ENCODE measurements around the gene IFNG-AS1.

IFNG-AS1 gene

DNA sequence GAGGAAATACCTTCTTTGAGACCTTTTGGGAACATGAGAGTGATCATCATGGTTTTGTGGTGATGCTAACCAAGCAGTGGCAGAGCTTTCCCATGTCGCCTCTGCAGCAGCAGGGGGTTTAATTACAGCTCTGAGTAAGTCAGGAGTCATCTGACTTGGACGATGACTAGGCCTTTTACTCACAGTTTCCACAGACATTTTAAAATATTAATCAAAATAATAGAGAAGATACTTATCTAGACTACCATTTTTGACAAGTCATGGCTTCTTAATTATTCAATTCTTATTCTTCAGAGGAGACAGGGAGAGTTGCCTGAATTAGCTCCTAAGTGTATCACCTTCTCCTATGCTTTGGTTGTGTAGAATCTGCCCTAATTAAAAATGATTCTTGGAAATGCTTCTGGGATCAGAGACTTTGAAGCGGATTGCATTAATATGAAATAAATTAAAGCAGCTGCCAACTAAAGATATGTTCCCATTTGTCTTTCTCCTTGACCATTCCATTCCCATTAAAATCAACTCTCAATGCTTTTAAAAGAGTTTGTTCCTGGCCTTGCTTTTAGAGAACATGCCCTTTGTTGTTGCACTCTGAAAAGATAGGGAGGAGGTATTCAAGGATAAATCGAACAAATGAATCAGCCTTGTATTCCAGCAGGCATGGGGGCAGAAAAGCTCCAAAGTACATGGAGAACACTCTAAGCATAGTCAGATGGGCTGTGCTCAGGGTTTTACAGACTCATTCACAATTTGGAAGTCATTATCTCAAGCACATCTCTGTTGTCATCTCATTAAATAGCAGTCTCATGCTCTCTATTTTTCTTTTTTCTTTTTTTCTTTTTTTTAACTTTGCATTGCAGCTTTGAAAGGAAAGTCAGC, 7.7 kb upstream of the IFNG-AS1 start:
- H3K27ac Mint-ChIP-seq, result no peak overlapping the region
- H3K4me3 Mint-ChIP-seq, result no peak overlapping the region
- H3K4me1 Mint-ChIP-seq, result no peaks in the 10 kb centered on the region
- H3K27me3 Mint-ChIP-seq, result peaks cover 5% of the 10 kb centered on the region
- no peaks in the 10 kb centered on the region for H3K36me3 Mint-ChIP-seq
- H3K9me3 Mint-ChIP-seq, result no peaks in the 10 kb centered on the region

DNA sequence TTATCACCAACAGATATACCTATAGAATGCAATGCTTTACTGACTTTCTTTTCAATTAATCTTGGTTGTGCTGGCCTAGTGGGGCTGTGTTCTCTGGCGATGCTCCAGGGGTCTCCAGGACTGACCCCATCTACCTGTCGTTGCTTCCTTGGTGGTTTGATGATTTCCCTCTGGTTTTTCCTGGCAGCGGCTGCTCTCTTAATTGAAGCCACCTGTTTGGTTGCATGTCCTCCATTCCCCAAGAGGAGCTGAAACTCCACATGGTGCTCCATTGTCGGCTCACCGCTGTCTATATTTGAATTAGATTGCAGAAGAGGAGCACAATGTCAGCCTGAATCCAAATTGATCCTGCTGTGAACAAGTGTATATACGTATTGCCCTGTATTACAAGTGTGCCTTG, 7.1 kb upstream of the IFNG-AS1 start:
- Mint-ChIP-seq H3K27me3 (peaks cover 5% of the 10 kb centered on the region), H3K36me3 (no peaks in the 10 kb centered on the region), H3K4me1 (no peaks in the 10 kb centered on the region), H3K4me3 (no peak overlapping the region), H3K9me3 (no peaks in the 10 kb centered on the region), H3K27ac (no peak overlapping the region)

DNA sequence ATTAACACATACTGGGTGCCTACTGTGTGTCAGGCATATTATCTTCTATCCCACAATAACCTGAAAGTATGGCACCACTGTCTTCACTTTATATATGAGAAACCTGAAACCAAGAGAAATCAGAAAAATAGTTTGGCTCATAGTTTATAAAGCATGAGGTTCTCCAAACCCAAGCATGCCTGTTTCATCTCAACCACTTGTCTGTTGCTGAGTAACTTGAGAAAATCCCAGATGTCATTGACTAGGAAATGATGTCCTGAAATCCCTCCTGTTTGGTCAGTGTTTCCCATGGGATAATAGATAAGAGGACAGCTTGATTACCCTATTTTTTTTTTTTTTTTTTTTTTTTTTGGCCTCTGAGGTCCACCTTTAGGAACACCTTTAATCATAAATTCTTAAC, 2.6 kb upstream of the IFNG-AS1 start:
- H3K4me1 Mint-ChIP-seq, result peaks cover 29% of the 10 kb centered on the region
- no peaks in the 10 kb centered on the region for H3K27me3 Mint-ChIP-seq
- H3K36me3 Mint-ChIP-seq, result no peaks in the 10 kb centered on the region
- no peak overlapping the region for H3K4me3 Mint-ChIP-seq
- no peak overlapping the region for H3K27ac Mint-ChIP-seq
- H3K9me3 Mint-ChIP-seq, result no peaks in the 10 kb centered on the region

DNA sequence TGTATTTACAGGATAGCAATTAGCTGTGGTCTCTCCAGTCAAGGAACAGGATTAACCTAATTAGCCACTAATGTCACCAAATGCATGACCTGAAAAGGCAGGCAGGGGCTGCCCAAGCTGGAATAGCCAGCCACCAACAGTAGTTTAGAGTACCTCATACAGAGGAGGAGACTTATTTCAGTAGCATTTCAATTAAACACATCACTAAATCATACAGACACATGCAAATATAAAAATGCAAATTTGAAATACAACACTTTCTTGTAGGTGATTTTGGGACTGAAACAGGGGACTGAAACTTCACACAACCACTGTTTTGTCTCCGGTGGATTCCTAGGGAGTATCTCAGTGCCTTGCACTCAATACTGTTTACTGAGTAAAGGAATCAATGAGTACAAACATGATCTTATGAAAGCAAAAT, 636 bp upstream of the IFNG-AS1 start:
- Mint-ChIP-seq H3K27ac (no peak overlapping the region), H3K4me3 (peak overlapping the region; percentile 74), H3K9me3 (no peaks in the 10 kb centered on the region), H3K27me3 (no peaks in the 10 kb centered on the region), H3K36me3 (no peaks in the 10 kb centered on the region), H3K4me1 (peaks cover 35% of the 10 kb centered on the region)

DNA sequence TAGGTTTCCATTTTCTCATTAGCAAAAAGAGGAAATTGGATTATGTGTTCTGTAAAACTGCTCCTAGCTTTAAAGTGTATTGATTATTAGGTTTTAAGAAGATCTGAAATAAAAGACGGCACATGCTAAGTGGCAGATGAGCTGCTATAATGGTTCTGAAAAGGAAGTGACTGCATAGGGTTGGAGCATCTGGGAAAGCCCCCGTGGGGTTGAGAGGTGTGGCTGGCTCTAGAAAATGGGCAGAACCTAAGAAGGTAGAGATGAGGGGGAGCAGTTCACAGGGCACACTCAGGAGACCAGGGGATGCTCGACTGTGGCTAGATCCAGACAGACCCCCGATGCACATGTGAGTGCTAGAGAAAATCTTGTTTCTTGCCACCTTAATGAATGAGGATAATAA, 1.9 kb downstream of the IFNG-AS1 start:
- Mint-ChIP-seq H3K4me1 (peaks cover 35% of the 10 kb centered on the region), H3K27me3 (no peaks in the 10 kb centered on the region), H3K36me3 (no peaks in the 10 kb centered on the region), H3K4me3 (peak overlapping the region; percentile 40), H3K9me3 (no peaks in the 10 kb centered on the region), H3K27ac (peak overlapping the region; percentile 31)

DNA sequence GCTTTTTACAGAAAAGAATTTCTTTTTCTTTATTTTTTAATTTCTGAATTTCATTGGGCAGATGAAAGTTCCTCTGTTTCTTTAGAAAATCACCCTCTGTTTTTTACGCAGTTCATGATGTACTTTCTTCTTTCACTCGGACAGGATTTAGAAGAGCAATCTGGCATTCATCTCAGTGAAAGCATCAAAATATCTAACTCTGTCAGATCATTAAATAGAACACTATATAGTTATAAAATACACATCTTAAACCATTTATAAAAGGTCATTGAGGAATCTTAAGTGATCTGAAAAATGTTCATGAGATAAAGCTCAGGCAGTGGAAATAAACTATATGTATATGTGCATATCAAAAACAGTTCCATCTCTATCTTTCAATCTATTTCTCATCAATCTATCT, 3.9 kb downstream of the IFNG-AS1 start:
- Mint-ChIP-seq H3K9me3 (no peaks in the 10 kb centered on the region), H3K36me3 (no peaks in the 10 kb centered on the region), H3K27me3 (no peaks in the 10 kb centered on the region), H3K27ac (no peak overlapping the region), H3K4me3 (no peak overlapping the region), H3K4me1 (peaks cover 42% of the 10 kb centered on the region)

DNA sequence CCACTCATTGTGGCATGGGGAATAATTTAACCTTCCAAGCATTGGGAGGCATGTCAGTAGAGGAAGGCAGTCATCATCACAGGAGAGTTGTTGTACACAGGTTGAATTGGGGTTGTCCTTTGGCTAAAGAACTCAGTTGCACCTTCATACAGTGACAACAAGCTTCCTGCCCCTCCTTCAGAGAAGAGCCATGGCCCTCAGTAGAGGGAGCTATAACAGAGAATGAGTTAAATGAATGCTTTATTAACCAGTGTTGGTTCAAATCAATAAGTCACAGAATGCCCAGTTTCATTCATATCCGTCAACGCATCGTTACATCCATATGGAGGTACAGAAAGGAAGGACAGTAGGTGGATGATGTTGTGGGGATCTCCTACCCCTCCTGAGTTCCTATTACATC, 4.8 kb downstream of the IFNG-AS1 start:
- Mint-ChIP-seq H3K36me3 (no peaks in the 10 kb centered on the region), H3K9me3 (no peaks in the 10 kb centered on the region), H3K27ac (no peak overlapping the region), H3K4me3 (no peak overlapping the region), H3K27me3 (no peaks in the 10 kb centered on the region), H3K4me1 (peaks cover 39% of the 10 kb centered on the region)

DNA sequence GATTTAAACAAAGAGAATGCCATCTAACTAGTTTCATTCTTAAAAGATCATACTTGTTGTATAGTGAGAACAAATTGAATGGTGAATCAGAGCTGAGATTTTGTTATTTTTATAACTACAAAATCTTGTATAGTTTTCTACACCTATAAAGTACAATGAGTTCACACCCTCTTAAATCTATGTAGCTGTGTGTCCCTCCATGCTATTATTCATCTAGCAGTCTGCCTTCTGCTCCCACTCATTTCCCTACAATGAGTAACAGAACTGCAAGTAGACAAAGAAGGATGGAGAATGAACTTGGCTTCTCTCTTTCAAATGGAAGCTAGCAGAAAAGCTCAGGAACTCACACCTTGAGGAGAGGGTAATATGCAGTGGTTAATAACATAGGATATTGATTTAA, 7.1 kb downstream of the IFNG-AS1 start:
- Mint-ChIP-seq H3K27me3 (no peaks in the 10 kb centered on the region), H3K27ac (no peak overlapping the region), H3K4me3 (no peak overlapping the region), H3K4me1 (peaks cover 22% of the 10 kb centered on the region), H3K36me3 (no peaks in the 10 kb centered on the region), H3K9me3 (no peaks in the 10 kb centered on the region)

DNA sequence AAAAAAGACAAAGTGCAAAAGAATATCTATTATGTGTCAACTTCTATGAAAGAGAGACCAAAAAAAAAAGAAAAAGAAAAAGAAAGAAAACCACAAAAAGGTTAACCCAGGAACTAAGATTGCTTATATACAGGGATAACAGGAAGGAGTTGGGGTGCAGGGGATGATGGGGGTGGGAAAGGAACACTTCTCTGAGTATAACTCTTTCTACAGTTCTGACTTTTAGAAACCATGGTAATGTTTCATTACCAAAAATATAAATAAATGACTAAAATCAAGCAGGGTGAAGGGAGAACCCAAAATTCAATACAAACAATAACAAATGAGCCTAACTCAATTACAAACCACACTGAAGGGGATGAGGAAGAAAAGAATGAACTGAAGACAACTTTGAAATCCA, 9.1 kb downstream of the IFNG-AS1 start:
- Mint-ChIP-seq H3K27me3 (no peaks in the 10 kb centered on the region), H3K4me3 (no peak overlapping the region), H3K9me3 (no peaks in the 10 kb centered on the region), H3K4me1 (peaks cover 13% of the 10 kb centered on the region), H3K27ac (no peak overlapping the region), H3K36me3 (no peaks in the 10 kb centered on the region)

DNA sequence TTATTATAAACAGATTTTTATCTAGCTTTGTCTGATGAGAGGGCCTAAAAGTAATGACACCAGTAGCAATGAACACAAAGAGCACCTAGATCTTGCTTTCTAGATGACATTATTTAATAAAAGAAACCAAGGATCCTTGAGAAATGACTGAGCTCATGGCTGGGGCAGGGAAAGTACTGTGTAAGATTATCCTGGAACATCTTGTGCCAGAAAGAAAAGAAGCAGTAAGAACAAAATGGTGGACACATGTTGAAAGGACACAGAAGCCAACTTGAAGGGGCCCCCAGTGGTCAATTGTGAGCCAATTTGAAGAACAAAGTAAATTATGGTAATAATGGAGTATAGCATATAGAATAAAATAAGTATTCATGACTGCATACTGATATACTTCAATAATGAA, 10.0 kb downstream of the IFNG-AS1 start:
- Mint-ChIP-seq H3K27ac (no peak overlapping the region), H3K9me3 (no peaks in the 10 kb centered on the region), H3K4me1 (peaks cover 13% of the 10 kb centered on the region), H3K27me3 (no peaks in the 10 kb centered on the region), H3K4me3 (no peak overlapping the region), H3K36me3 (no peaks in the 10 kb centered on the region)

DNA sequence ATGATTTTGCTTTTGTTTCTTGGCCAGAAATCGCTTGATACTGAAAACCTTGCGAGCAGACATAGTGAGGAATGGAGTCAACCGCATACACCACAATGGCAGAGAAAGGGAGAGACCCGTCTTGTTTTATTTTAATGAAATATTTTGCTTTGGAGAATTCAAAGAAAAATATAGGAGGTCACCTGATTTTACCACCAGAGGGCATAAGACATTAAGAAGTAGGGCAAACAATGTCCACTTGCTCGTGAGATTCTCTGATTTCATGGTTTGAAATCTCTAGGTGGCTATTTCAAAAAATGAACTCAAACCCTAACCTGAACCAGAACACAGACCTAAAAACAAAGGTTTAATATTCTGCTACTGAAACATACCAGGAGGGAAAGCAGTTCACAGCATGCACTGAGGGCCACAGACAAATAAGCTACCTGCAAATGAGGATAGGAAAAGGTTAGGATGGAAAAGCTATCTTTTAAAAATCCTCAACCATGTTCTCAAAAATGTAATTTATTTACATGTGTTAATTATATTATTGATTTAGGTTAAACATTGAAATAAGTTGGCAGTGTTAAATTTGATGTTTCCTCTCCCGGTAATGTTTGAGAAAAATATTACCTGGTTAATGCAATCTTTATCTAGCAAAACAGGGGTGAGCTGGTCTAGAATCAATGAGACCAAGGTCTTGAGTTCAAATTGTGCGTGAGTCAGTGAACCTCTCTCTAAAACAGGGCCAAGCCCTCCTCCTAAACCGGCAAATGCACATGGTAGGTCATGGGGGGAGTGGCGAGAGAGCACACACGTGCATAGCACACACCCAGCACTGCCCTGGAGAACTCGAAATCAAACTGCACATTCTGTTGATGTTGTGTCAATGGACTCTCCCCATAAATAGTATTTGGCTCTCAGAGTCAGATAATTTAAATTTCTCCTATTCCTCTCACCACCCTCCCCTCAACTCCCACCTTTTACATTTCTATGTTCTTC, 12.5 kb downstream of the IFNG-AS1 start:
- Mint-ChIP-seq H3K9me3 (no peaks in the 10 kb centered on the region), H3K27ac (no peak overlapping the region), H3K27me3 (no peaks in the 10 kb centered on the region), H3K4me1 (peaks cover 13% of the 10 kb centered on the region), H3K4me3 (no peak overlapping the region), H3K36me3 (no peaks in the 10 kb centered on the region)

DNA sequence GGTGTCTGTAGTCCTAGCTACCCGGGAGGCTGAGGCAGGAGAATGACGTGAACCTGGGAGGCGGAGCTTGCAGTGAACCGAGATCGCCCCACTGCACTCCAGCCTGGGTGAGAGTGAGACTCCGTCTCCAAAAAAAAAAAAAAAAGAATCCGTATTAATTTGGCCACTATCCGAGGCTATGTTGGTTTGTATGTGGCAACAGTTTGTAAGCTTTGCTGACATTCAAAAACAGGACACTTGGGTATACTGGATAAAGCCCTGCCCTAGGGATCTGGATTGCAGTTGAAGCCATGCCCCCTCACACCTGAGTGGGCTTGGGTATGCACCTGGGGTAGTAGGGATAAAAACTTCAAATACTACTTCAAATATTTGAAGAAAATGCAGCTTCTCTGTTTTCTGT, 14.5 kb downstream of the IFNG-AS1 start:
- H3K4me3 Mint-ChIP-seq, result no peak overlapping the region
- no peak overlapping the region for H3K27ac Mint-ChIP-seq
- H3K4me1 Mint-ChIP-seq, result no peaks in the 10 kb centered on the region
- no peaks in the 10 kb centered on the region for H3K9me3 Mint-ChIP-seq
- no peaks in the 10 kb centered on the region for H3K36me3 Mint-ChIP-seq
- H3K27me3 Mint-ChIP-seq, result no peaks in the 10 kb centered on the region

DNA sequence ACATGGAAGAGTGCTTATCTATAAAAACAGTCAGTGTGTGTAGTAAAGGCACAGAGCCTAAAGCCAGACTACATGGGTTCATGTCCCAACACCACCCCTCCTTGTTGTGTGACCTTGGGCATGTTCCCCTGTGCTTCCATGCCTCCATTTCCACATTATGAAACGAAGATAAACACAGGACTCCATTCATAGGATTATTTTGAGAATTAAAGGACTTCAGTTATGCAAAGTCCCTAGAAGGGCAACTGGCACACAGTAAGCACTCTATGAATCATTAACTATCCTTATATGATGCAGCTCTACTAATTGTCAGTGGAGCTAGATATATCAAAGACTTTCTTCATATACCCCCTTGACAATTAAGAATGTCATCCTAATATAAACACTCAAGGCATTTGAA, 17.8 kb downstream of the IFNG-AS1 start:
- Mint-ChIP-seq H3K4me3 (no peak overlapping the region), H3K36me3 (no peaks in the 10 kb centered on the region), H3K4me1 (no peaks in the 10 kb centered on the region), H3K9me3 (no peaks in the 10 kb centered on the region), H3K27me3 (no peaks in the 10 kb centered on the region), H3K27ac (no peak overlapping the region)

DNA sequence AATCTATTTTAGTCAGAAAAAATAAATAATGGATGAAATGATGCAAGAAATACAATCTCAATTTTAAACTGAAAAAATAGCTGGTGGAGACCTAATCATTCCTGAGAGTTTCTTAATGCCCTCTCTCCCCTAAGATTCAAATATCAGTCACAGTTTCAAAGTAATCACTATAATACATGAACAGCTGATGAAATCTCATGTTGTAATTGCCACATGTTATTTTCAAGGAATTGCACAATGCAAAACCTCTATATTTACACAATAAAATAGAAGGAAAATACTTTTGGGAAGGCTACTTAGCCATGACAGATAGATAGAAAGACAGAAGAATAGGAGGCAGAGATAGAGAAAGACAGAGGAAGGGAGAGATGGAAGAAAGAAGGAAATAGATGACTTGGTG, 18.2 kb downstream of the IFNG-AS1 start:
- Mint-ChIP-seq H3K4me1 (no peaks in the 10 kb centered on the region), H3K4me3 (no peak overlapping the region), H3K27me3 (no peaks in the 10 kb centered on the region), H3K9me3 (no peaks in the 10 kb centered on the region), H3K27ac (no peak overlapping the region), H3K36me3 (no peaks in the 10 kb centered on the region)

DNA sequence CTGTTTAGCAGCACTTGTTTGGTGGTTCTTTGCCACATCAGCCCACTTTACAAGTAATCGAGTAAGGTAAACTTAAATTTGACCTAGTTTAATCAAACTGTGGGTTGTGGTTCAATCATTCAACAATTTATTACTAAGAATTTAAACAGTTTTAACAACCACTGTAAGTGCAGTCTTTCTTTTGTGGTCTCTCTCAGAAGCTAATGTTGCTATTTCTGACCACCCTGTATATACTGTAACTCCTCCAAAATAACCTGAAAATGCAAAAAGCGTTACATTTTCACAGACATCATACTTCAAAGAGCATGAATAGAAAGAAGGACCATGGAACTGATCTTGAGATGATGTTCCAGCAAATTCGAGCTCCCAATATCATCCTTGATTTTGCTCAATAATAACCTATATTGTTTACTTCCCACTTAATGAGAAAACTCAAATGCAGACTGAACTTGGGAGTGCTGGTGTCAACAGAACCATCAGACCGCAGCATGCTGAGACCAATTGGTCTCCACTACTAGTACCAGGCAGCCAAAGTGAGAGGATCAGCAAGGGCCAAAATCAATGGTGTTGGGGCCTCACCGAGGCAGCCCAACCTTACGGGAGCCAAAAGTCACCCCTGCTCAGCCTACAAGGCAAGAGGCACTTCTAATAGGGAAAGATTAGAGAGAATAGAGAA, 22.1 kb downstream of the IFNG-AS1 start:
- H3K4me3 Mint-ChIP-seq, result no peak overlapping the region
- no peaks in the 10 kb centered on the region for H3K27me3 Mint-ChIP-seq
- H3K9me3 Mint-ChIP-seq, result no peaks in the 10 kb centered on the region
- H3K4me1 Mint-ChIP-seq, result no peaks in the 10 kb centered on the region
- H3K27ac Mint-ChIP-seq, result no peak overlapping the region
- no peaks in the 10 kb centered on the region for H3K36me3 Mint-ChIP-seq

DNA sequence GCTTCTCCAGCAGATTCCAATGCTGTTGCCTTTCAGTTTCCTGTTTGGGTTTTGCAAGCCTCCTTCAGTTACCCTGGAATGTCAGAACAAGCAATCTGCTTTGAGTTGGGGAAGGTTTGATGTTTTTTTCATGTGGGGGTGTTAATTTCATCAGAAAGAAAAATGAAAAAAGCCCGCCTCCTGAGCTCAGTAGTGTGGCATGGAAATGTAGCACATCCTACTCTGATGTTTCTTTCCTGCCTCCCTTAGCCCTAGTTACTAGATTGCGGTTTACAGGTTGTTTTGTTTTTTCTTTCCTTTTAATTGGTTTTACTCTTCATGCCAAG, 22.6 kb downstream of the IFNG-AS1 start:
- no peaks in the 10 kb centered on the region for H3K36me3 Mint-ChIP-seq
- H3K27ac Mint-ChIP-seq, result no peak overlapping the region
- H3K4me1 Mint-ChIP-seq, result no peaks in the 10 kb centered on the region
- H3K4me3 Mint-ChIP-seq, result no peak overlapping the region
- H3K27me3 Mint-ChIP-seq, result no peaks in the 10 kb centered on the region
- H3K9me3 Mint-ChIP-seq, result no peaks in the 10 kb centered on the region
